Tibial nerve (tissue), 4 donors: ENCODE measurements around the gene PLCB1. TPM values are rescaled to one million over a fixed set of nuclear protein-coding genes. Genes with fewer than 3 reads are reported as not detected.

Source experiments
- DNase-seq, 2 donors: peaks; one replicate each; pipeline ENCODE4 v3.0.0-alpha.2; 2019; ENCODE audit warnings: low spot score in 2 of 2
- H3K27ac ChIP-seq, 4 donors: fragments of 200-600 bp; sonication (generic) in 3 of 4; one replicate each; pipeline ENCODE4 v1.5.1; 2017 to 2019; ENCODE audit warnings: mild to moderate bottlenecking in 1 of 4
- H3K27me3 ChIP-seq, 2 donors: fragments of 200-600 bp; sonication (generic) in 1 of 2; one replicate each; pipeline versions ENCODE4 v1.5.1 to v1.6.0; 2017 to 2019
- H3K36me3 ChIP-seq, 3 donors: fragments of 200-600 bp; sonication (generic); one replicate each; pipeline ENCODE4 v1.5.1; 2018 to 2019
- H3K4me1 ChIP-seq, 4 donors: fragments of 200-600 bp; sonication (generic) in 3 of 4; one replicate each; pipeline ENCODE4 v1.5.1; 2017 to 2019
- H3K4me3 ChIP-seq, 4 donors: fragments of 200-600 bp; sonication (generic) in 3 of 4; one replicate each; pipeline ENCODE4 v1.5.1; 2017 to 2019; ENCODE audit warnings: mild to moderate bottlenecking in 1 of 4, moderate library complexity in 1 of 4
- H3K9me3 ChIP-seq, 4 donors: fragments of 200-600 bp; sonication (generic) in 3 of 4; one replicate each; pipeline ENCODE4 v1.5.1; 2017 to 2019
- EP300 ChIP-seq, 2 donors: sonication (generic); formaldehyde crosslinking; IDR thresholded peaks; one replicate each; pipeline ENCODE4 v1.6.1; 2017; ENCODE audit warnings: antibody characterized with exemption in 2 of 2, mild to moderate bottlenecking in 1 of 2
- POLR2A ChIP-seq, 2 donors: fragments of 450-650 bp; IDR thresholded peaks; one replicate each; pipeline ENCODE4 v1.6.1; 2017; ENCODE audit warnings: antibody characterized with exemption in 2 of 2, mild to moderate bottlenecking in 2 of 2, moderate library complexity in 2 of 2
- whole genome bisulfite sequencing, 2 donors: methylation state at CpG; one replicate each; pipeline ENCODE4 v1.1.5; 2018; 5-methylcytosine and 5-hydroxymethylcytosine counted together
- total RNA-seq, 4 donors: library from RNA; depleted of rRNA; stranded (reverse); fragments of >200 nt; gene quantifications; one replicate each; pipeline ENCODE4 v1.1.0, GENCODE V29; 2016
- TF ChIP-seq, protein P1 (sequence below), 5 experiments: fragments of 200-600 bp in 3 of 5; fragments of 450-650 bp in 2 of 5; sonication (generic) in 3 of 5; IDR thresholded peaks; one replicate each; pipeline ENCODE4 v1.5.1; 2016 to 2019; ENCODE audit warnings: antibody characterized with exemption in 5 of 5, mild to moderate bottlenecking in 3 of 5, moderate library complexity in 2 of 5

PLCB1 gene
- total RNA-seq, 4 donors from 2014 or later: 34.7 to 52.8 (median 39.2) TPM

DNA sequence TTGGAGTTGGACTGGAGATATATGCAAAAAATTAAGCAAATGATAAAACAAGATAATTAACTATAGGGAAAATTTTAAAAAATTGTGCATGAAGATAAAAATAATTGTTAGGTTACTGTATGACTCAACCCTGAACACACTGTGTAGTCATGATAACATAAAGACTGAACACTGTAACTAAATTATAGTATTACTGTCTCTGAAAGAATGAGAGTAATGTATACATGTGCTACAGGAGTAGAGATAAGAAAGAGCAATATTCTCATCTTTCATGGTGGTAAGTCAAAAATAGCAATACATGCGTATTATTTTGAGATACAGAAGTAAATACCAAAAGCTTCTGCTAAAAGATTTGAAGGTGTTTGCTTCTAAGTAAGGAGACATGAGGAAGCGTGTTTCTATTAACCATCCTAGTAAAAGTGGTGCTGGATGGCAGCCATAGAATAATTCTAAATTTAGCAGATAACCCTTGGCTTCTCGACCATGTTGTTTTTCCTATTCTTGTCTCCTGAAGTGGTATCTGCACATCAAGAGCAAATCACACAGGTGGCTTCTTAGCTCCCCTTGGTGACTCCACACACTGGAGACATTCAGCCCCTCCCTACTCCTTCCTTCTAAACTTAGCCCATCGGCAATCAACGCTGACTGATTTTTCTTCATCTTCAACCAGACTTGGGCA lies 546.2 kb downstream of the PLCB1 start:
- DNase-seq: no peak
- 81 to 83% methylated on average over 5 of the region's 5 CpGs for WGBS, 2 donors
- Histone ChIP-seq H3K4me1 (no peaks in the 10 kb centered on the region), H3K27me3 (no peaks in the 10 kb centered on the region), H3K4me3 (no peak overlapping the region), H3K27ac (no peak overlapping the region), H3K9me3 (peaks cover 0 to 4% (median 0%) of the 10 kb centered on the region in 4 donors), H3K36me3 (no peaks in the 10 kb centered on the region)
- TF ChIP-seq EP300 (IDR thresholded peaks at IDR 0.05) (no peak), POLR2A (IDR thresholded peaks at IDR 0.05) (no peak)
- TF ChIP-seq, protein P1, sequence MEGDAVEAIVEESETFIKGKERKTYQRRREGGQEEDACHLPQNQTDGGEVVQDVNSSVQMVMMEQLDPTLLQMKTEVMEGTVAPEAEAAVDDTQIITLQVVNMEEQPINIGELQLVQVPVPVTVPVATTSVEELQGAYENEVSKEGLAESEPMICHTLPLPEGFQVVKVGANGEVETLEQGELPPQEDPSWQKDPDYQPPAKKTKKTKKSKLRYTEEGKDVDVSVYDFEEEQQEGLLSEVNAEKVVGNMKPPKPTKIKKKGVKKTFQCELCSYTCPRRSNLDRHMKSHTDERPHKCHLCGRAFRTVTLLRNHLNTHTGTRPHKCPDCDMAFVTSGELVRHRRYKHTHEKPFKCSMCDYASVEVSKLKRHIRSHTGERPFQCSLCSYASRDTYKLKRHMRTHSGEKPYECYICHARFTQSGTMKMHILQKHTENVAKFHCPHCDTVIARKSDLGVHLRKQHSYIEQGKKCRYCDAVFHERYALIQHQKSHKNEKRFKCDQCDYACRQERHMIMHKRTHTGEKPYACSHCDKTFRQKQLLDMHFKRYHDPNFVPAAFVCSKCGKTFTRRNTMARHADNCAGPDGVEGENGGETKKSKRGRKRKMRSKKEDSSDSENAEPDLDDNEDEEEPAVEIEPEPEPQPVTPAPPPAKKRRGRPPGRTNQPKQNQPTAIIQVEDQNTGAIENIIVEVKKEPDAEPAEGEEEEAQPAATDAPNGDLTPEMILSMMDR (IDR thresholded peaks at IDR 0.05): no peak

DNA sequence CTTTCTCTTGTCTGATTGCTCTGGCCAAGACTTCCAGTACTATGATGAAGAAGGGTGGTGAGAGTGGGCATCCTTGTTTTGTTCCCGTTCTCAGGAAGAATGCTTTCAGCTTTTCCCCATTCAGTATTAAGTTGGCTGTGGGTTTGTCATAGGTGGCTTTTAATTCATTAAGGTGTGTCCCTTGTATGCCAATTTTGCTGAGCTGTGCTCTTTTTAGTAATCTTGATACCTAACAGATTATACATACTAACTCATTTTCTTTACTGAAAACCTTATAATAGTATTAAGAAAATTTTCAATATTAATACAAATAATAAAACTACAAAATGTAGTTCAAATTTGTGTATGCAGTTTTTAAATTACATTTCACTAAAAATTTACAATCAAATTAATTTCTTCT lies 557.3 kb downstream of the PLCB1 start:
- H3K4me1 ChIP-seq: no peaks in the 10 kb centered on the region
- TF ChIP-seq, protein P1 (IDR thresholded peaks at IDR 0.05): no peak
- TF ChIP-seq EP300 (IDR thresholded peaks at IDR 0.05): no peak
- no peak for TF ChIP-seq POLR2A (IDR thresholded peaks at IDR 0.05)

DNA sequence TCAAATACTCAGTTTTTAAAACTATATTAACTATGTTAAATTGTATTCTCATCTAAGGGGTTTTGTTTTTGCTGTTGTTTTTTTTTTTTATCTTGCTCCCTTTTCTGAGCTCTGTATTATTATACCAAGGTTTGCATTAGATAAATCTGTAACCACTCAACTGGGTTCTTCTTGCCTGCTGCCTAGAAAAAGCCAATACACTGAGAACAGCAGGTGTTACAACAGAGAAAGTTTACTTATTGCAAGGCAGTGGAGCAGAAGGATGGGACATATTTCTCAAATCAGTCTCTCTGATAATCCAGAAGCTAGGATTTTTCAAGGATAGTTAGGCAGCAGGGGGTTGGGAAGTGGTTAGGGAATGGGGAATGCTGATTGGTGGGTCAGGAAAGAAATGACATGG lies 558.0 kb downstream of the PLCB1 start:
- Histone ChIP-seq H3K4me3 (no peak overlapping the region), H3K27me3 (no peaks in the 10 kb centered on the region), H3K4me1 (no peaks in the 10 kb centered on the region), H3K9me3 (peaks cover 0 to 13% (median 0%) of the 10 kb centered on the region in 4 donors), H3K27ac (no peak overlapping the region), H3K36me3 (peaks cover 0 to 16% (median 0%) of the 10 kb centered on the region in 3 donors)
- TF ChIP-seq, protein P1 (IDR thresholded peaks at IDR 0.05): no peak
- TF ChIP-seq EP300 (IDR thresholded peaks at IDR 0.05) (no peak), POLR2A (IDR thresholded peaks at IDR 0.05) (no peak)
- no peak for DNase-seq

More for the DNA sequence above, 557.3 kb downstream of the PLCB1 start:
- H3K9me3 ChIP-seq: peaks cover 0 to 13% (median 0%) of the 10 kb centered on the region in 4 donors
- 95 to 100% methylated on average over 1 of the region's 1 CpG for WGBS, 2 donors
- no peak overlapping the region for H3K4me3 ChIP-seq
- H3K27me3 ChIP-seq: no peaks in the 10 kb centered on the region
- H3K27ac ChIP-seq: no peak overlapping the region
- no peak for DNase-seq
- peaks cover 0 to 21% (median 0%) of the 10 kb centered on the region in 3 donors for H3K36me3 ChIP-seq

DNA sequence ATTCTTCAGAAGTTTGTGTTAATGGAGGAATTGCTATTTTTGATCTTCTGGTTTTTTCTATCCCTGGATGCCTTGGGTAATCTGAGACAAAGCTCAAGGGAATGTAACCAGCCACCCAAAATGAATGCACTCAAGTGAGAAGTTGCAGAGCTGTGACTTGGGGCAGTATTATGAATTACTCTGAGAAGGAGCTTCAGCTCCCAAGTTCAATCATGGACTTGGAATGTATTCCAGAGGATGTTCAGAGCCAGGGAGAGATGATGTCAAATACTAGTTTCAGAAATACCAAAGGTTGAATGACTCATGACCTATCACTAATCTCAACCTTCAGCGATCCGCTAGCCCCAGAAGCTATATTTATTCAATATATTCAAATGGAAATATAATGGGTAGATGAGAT lies 561.6 kb downstream of the PLCB1 start:
- peaks cover 0 to 6% (median 0%) of the 10 kb centered on the region in 3 donors for H3K36me3 ChIP-seq
- H3K27ac ChIP-seq: no peak overlapping the region
- no peak overlapping the region for H3K4me3 ChIP-seq
- 32 to 43% methylated on average over 2 of the region's 2 CpGs for WGBS, 2 donors
- TF ChIP-seq EP300 (IDR thresholded peaks at IDR 0.05) (no peak), POLR2A (IDR thresholded peaks at IDR 0.05) (no peak)
- TF ChIP-seq, protein P1 (IDR thresholded peaks at IDR 0.05): no peak
- no peaks in the 10 kb centered on the region for H3K27me3 ChIP-seq
- no peaks in the 10 kb centered on the region for H3K4me1 ChIP-seq
- no peak for DNase-seq
- H3K9me3 ChIP-seq: peaks cover 0 to 13% (median 0%) of the 10 kb centered on the region in 4 donors

DNA sequence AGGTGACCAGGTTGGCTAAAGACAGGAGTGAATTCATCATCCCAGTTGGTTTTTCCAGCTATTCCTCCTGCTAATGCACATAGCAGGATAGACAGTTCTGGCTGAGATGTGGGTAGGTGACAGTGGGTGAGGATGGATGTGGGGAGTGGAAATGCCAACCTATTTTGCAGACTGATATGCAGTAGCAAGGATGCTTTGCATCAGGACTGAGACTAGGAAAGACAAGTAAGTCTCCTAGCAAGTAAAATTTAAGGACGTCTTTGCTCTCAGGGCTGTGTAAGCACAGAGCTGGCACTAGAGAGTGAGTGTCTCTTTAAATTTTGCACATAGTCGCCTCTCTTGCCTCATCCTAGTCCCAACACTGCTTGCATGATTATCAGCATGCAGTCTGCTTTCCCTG lies 568.7 kb downstream of the PLCB1 start:
- Histone ChIP-seq H3K27ac (no peak overlapping the region), H3K9me3 (no peaks in the 10 kb centered on the region), H3K4me1 (no peaks in the 10 kb centered on the region), H3K27me3 (no peaks in the 10 kb centered on the region), H3K4me3 (no peak overlapping the region), H3K36me3 (peaks cover 0 to 13% (median 0%) of the 10 kb centered on the region in 3 donors)
- TF ChIP-seq EP300 (IDR thresholded peaks at IDR 0.05): no peak
- TF ChIP-seq, protein P1 (IDR thresholded peaks at IDR 0.05): no peak
- no peak for TF ChIP-seq POLR2A (IDR thresholded peaks at IDR 0.05)
- DNase-seq: no peak
- 78 to 83% methylated on average over 2 of the region's 2 CpGs for WGBS, 2 donors
